A549 (cell line): ENCODE results near the gene GSTP1. TPM values are rescaled to one million over a fixed set of nuclear protein-coding genes. Genes with fewer than 3 reads are reported as not detected.
A peak's percentile ranks its signal among the peaks of the same experiment; 100 is the strongest.
"Not testable (repeated sequence)": the region's sequence is repeated elsewhere in the genome, so short reads cannot be mapped to it uniquely, and the experiment has no call there.

Source experiments
- ATAC-seq, 2 experiments: fragments of 200-7000 bp in 1 of 2; fragments of >200 bp in 1 of 2; cut with Nextera tagmentation in 1 of 2; cut with Tn5 transposase in 1 of 2; 3 replicates each; pipeline versions ENCODE4 v1.8.0 to v1.9.1; 2018 to 2020; ENCODE audit warnings: mild to moderate bottlenecking in 1 of 2, moderate library complexity in 1 of 2
- CTCF ChIA-PET: fragments of 300-600 bp; sonication (Branson Sonifier 250); formaldehyde crosslinking; extraction: SDS; loops from one replicate; lab custom pipeline; 2021; ENCODE audit warnings: antibody characterized with exemption, inconsistent platforms; lab: Yijun Ruan, JAX
- POLR2A ChIA-PET: fragments of 350-600 bp; formaldehyde crosslinking; extraction: SDS; loops from one replicate; lab custom pipeline; 2021; ENCODE audit warnings: antibody characterized with exemption, inconsistent platforms; lab: Yijun Ruan, JAX
- DNase-seq, 2 experiments: peaks; one replicate each; pipeline versions ENCODE4 v3.0.0 to v3.0.0-alpha.2; 2011 to 2016; ENCODE audit warnings: low read depth in 1 of 2, low spot score in 1 of 2
- FAIRE-seq: peaks from 2 replicates; lab custom pipeline; 2011; peaks lifted over from hg19 to GRCh38; lab: Jason Lieb, UNC
- H3K27ac ChIP-seq, 2 experiments: fragments of >200 bp; sonication (Bioruptor Twin); formaldehyde crosslinking; 3 replicates each; pipeline ENCODE4 v1.5.1; 2016 to 2017
- H3K4me1 ChIP-seq: fragments of >200 bp; sonication (Bioruptor Twin); formaldehyde crosslinking; 3 replicates; pipeline ENCODE4 v1.6.1; 2016
- H3K4me2 ChIP-seq: fragments of >200 bp; sonication (Bioruptor Twin); formaldehyde crosslinking; 3 replicates; pipeline ENCODE4 v1.6.1; 2016
- H3K4me3 ChIP-seq: fragments of >200 bp; sonication (Bioruptor Twin); formaldehyde crosslinking; 3 replicates; pipeline ENCODE4 v1.5.1; 2016
- H3K9me3 ChIP-seq: fragments of >200 bp; sonication (Bioruptor Twin); formaldehyde crosslinking; 3 replicates; pipeline ENCODE4 v1.6.1; 2016
- CEBPB ChIP-seq, 2 experiments: fragments of >200 bp in 1 of 2; sonication (Bioruptor Twin) in 1 of 2; formaldehyde crosslinking in 1 of 2; IDR thresholded peaks; 2 replicates each; pipeline ENCODE4 v1.6.1; 2012 to 2016
- CHD4 ChIP-seq: fragments of 200-600 bp; sonication (generic); IDR thresholded peaks from 2 replicates; pipeline ENCODE4 v1.6.1; 2016; ENCODE audit warnings: antibody characterized with exemption, mild to moderate bottlenecking, borderline replicate concordance
- EHF ChIP-seq: fragments of 250-450 bp; sonication (Bioruptor Pico); IDR thresholded peaks from 2 replicates; pipeline ENCODE4 v1.5.0; 2020; ENCODE audit warnings: mild to moderate bottlenecking
- FOSB ChIP-seq: fragments of 250-450 bp; sonication (Bioruptor Pico); IDR thresholded peaks from 2 replicates; pipeline ENCODE4 v1.5.0; 2020; ENCODE audit warnings: mild to moderate bottlenecking, moderate library complexity
- FOXS1 ChIP-seq: fragments of 250-450 bp; sonication (Bioruptor Pico); IDR thresholded peaks from 2 replicates; pipeline ENCODE4 v1.5.0; 2020; ENCODE audit warnings: mild to moderate bottlenecking, moderate library complexity
- GATA3 ChIP-seq: IDR thresholded peaks from 2 replicates; pipeline ENCODE4 v1.6.1; 2012; ENCODE audit warnings: borderline replicate concordance
- HEYL ChIP-seq: fragments of 250-450 bp; sonication (Bioruptor Pico); IDR thresholded peaks from 2 replicates; pipeline ENCODE4 v1.8.0; 2021; ENCODE audit warnings: mild to moderate bottlenecking, moderate library complexity
- HOXA7 ChIP-seq: fragments of 250-450 bp; sonication (Bioruptor Pico); IDR thresholded peaks from 2 replicates; pipeline ENCODE4 v1.5.0; 2020; ENCODE audit warnings: mild to moderate bottlenecking, moderate library complexity
- HOXB13 ChIP-seq: fragments of 250-450 bp; sonication (Bioruptor Pico); IDR thresholded peaks from 2 replicates; pipeline ENCODE4 v1.5.0; 2020; ENCODE audit warnings: low read depth, mild to moderate bottlenecking, moderate library complexity
- HOXB5 ChIP-seq: fragments of 250-450 bp; sonication (Bioruptor Pico); IDR thresholded peaks from 2 replicates; pipeline ENCODE4 v1.5.0; 2020; ENCODE audit warnings: mild to moderate bottlenecking, moderate library complexity
- JUN ChIP-seq, 2 experiments: fragments of >200 bp; sonication (Bioruptor Twin); formaldehyde crosslinking; IDR thresholded peaks; 2 replicates in 1 of 2; 3 replicates in 1 of 2; pipeline ENCODE4 v1.6.1; 2016 to 2017
- JUNB ChIP-seq: fragments of >200 bp; sonication (Bioruptor Twin); formaldehyde crosslinking; IDR thresholded peaks from 2 replicates; pipeline ENCODE4 v1.6.1; 2016
- MAFK ChIP-seq: fragments of 450-650 bp; IDR thresholded peaks from 2 replicates; pipeline ENCODE4 v1.6.1; 2014; ENCODE audit not compliant: partially characterized antibody
- MAZ ChIP-seq: fragments of 150-350 bp; IDR thresholded peaks from 2 replicates; pipeline ENCODE4 v1.6.1; 2014; ENCODE audit warnings: antibody characterized with exemption, low read depth, low read length, borderline replicate concordance
- NFE2L2 ChIP-seq: fragments of 150-350 bp; conservative IDR thresholded peaks from 2 replicates; pipeline ENCODE4 v1.6.1; 2014; ENCODE audit warnings: low read length
- NPAS2 ChIP-seq: fragments of 250-450 bp; sonication (Bioruptor Pico); IDR thresholded peaks from 2 replicates; pipeline ENCODE4 v1.8.0; 2022; ENCODE audit warnings: mild to moderate bottlenecking, moderate library complexity, borderline replicate concordance
- PHF8 ChIP-seq: fragments of 200-600 bp; sonication (generic); IDR thresholded peaks from 2 replicates; pipeline ENCODE4 v1.6.1; 2016; ENCODE audit warnings: low read depth, mild to moderate bottlenecking, antibody characterized with exemption, moderate library complexity, borderline replicate concordance
- RAD21 ChIP-seq, 2 experiments: fragments of >200 bp in 1 of 2; sonication (Bioruptor Twin) in 1 of 2; formaldehyde crosslinking in 1 of 2; IDR thresholded peaks in 1 of 2; conservative IDR thresholded peaks in 1 of 2; 2 replicates in 1 of 2; 3 replicates in 1 of 2; pipeline ENCODE4 v1.6.1; 2012 to 2018; ENCODE audit warnings: inconsistent platforms in 1 of 2
- RARB ChIP-seq: fragments of 250-450 bp; sonication (Bioruptor Pico); IDR thresholded peaks from 2 replicates; pipeline ENCODE4 v1.8.0; 2021; ENCODE audit warnings: mild to moderate bottlenecking, moderate library complexity
- RFX5 ChIP-seq: fragments of 450-650 bp; IDR thresholded peaks from 2 replicates; pipeline ENCODE4 v1.7.1; 2014; ENCODE audit warnings: antibody characterized with exemption, mild to moderate bottlenecking, moderate library complexity
- TP53 ChIP-seq: fragments of 250-450 bp; sonication (Bioruptor Pico); IDR thresholded peaks from 2 replicates; pipeline ENCODE4 v1.5.0; 2021; ENCODE audit warnings: mild to moderate bottlenecking, moderate library complexity
- ZNF302 ChIP-seq: fragments of 250-450 bp; sonication (Bioruptor Pico); IDR thresholded peaks from 2 replicates; pipeline ENCODE4 v1.9.0; 2021; ENCODE audit warnings: inconsistent platforms, mild to moderate bottlenecking, moderate library complexity
- ZSCAN20 ChIP-seq: fragments of 250-450 bp; sonication (Bioruptor Pico); IDR thresholded peaks from 2 replicates; pipeline ENCODE4 v1.8.0; 2022; ENCODE audit warnings: mild to moderate bottlenecking, moderate library complexity
- WGBS: methylation state at CpG from one replicate; pipeline ENCODE4 v1.1.6; 2017; ENCODE audit errors: missing lambda C conversion rate; 5-methylcytosine and 5-hydroxymethylcytosine counted together
- polyA plus RNA-seq, 4 experiments: library from polyadenylated mRNA; depleted of rRNA in 3 of 4; stranded (reverse); fragments of >200 nt; fragmentation: RNase III in 1 of 4; extraction: RNeasy Plus Mini Kit Qiagen cat#74134 plus additional on column Dnase treatment in 1 of 4; gene quantifications; 2 replicates in 3 of 4; 3 replicates in 1 of 4; pipeline ENCODE4 v1.2.3, GENCODE V29; 2011 to 2017
- TF ChIP-seq, protein P1 (sequence below): fragments of >200 bp; sonication (Bioruptor Twin); formaldehyde crosslinking; IDR thresholded peaks from 3 replicates; pipeline ENCODE4 v1.5.1; 2016
- TF ChIP-seq, protein P2 (sequence below): fragments of 250-450 bp; sonication (Bioruptor Pico); IDR thresholded peaks from 2 replicates; pipeline ENCODE4 v1.5.0; 2020; ENCODE audit warnings: low read depth, mild to moderate bottlenecking, moderate library complexity
- TF ChIP-seq, protein P3 (sequence below): IDR thresholded peaks from 2 replicates; pipeline ENCODE4 v1.6.1; 2012
- TF ChIP-seq, protein P4 (sequence below): fragments of 450-650 bp; IDR thresholded peaks from 2 replicates; pipeline ENCODE4 v1.6.1; 2014; ENCODE audit warnings: antibody characterized with exemption
- TF ChIP-seq, protein P5 (sequence below): fragments of 250-450 bp; sonication (Bioruptor Pico); IDR thresholded peaks from 2 replicates; pipeline ENCODE4 v1.5.0; 2021; ENCODE audit warnings: mild to moderate bottlenecking, moderate library complexity, borderline replicate concordance
- TF ChIP-seq, protein P6 (sequence below): fragments of >200 bp; sonication (Bioruptor Twin); formaldehyde crosslinking; IDR thresholded peaks from 3 replicates; pipeline ENCODE4 v1.6.1; 2016

GSTP1 gene
- polyA plus RNA-seq, 2 of the 4 experiments (the other 2 are of a cell fraction) = 991 to 1,034 TPM

DNA sequence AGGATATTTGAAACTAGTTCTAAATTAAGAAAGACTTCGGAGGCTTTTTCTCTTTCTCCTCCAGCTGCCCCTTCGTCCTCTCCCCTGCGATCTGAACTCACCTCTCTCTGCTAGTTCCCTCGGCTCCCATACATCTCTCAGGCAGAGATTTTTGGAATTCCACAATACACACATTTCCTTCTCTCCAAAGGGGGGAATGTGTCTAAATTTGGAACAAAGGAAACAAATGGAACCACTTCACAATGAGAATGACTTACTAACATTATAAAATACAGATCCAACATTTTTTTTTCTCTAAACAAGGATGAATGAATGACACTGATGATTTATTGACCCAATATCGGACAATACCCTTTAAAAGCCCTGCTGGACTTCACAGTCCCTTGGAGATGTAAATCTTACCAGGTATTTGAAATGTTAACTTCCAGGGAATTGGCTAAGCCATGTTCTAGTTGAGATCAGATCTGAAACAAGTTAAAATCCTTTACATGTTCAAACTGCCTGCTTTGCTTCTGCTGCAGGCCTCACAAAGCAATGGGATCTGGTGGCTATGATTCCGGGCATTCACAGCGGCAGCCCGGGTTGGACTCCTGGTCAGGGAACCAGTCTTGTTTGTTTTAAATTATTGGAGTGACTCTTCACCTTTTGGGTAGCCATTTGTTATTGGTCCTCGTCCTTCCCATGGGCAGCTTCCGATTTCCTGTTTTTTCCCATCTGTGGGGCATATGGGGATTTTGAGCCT is 20.5 kb upstream of the GSTP1 start:
- POLR2A ChIA-PET = interaction anchor here (0.6 to 1.8 kb wide), 2 partner anchors 21 kb away, joined by 3 to 6 read pairs; partner anchors contain the start of gene GSTP1
- H3K9me3 ChIP-seq = no peaks in the 10 kb centered on the region
- no peak overlapping the region for H3K4me3 ChIP-seq
- ATAC-seq = peak; percentile 19 to 56; a peak in 3 of 6 replicates
- TF ChIP-seq RAD21 (conservative IDR thresholded peaks at IDR 0.05 in 1 of 2, IDR thresholded peaks at IDR 0.05 in 1 of 2) = no peak
- TF ChIP-seq, protein P1, sequence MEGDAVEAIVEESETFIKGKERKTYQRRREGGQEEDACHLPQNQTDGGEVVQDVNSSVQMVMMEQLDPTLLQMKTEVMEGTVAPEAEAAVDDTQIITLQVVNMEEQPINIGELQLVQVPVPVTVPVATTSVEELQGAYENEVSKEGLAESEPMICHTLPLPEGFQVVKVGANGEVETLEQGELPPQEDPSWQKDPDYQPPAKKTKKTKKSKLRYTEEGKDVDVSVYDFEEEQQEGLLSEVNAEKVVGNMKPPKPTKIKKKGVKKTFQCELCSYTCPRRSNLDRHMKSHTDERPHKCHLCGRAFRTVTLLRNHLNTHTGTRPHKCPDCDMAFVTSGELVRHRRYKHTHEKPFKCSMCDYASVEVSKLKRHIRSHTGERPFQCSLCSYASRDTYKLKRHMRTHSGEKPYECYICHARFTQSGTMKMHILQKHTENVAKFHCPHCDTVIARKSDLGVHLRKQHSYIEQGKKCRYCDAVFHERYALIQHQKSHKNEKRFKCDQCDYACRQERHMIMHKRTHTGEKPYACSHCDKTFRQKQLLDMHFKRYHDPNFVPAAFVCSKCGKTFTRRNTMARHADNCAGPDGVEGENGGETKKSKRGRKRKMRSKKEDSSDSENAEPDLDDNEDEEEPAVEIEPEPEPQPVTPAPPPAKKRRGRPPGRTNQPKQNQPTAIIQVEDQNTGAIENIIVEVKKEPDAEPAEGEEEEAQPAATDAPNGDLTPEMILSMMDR = no peak
- no peak for TF ChIP-seq PHF8
- TF ChIP-seq CHD4 = no peak
- no peak; the same call in 1 of the 2 replicates for TF ChIP-seq NFE2L2
- no peak for TF ChIP-seq RFX5
- no peak for TF ChIP-seq JUNB
- TF ChIP-seq HOXB5 (CRISPR knock-in tag) = no peak
- TF ChIP-seq CEBPB (IDR thresholded peaks at IDR 0.05) = no peak
- TF ChIP-seq MAZ = no peak
- peak overlapping the region; percentile 77 to 90 for H3K27ac ChIP-seq
- WGBS = 50% methylated on average over 10 of the region's 10 CpGs
- CTCF ChIA-PET = interaction anchor here (0.7 to 3.8 kb wide), 4 partner anchors 9 to 51 kb away, joined by 3 to 14 read pairs (median 6); partner anchors contain the start of gene GSTP1
- peak overlapping the region; percentile 65 for H3K4me2 ChIP-seq
- no peak for FAIRE-seq
- H3K4me1 ChIP-seq = peaks cover 36% of the 10 kb centered on the region
- no peak for DNase-seq

DNA sequence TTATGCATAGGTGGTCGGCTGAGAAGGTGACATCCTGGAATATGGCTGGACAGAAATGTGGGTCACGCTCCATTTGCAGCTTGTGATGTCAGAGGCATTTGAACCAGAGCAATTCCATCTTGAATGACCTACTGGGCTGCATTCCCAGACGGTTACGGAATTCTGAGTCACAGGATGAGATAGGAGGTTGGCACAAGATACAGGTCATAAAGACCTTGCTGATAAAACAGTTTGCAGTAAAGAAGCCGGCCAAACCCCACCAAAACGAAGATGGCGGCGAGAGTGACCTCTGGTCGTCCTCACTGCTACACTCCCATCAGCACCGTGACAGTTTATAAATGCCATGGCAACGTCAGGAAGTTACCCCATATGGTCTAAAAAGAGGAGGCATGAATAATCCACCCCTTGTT is 19.9 kb upstream of the GSTP1 start:
- ChIA-PET CTCF (interaction anchor here (0.6 to 3.8 kb wide), 5 partner anchors 9 to 219 kb away, joined by 3 to 14 read pairs (median 5); partner anchors contain the start of gene GSTP1), POLR2A (interaction anchor here (1.8 kb wide), 1 partner anchor 20 kb away, joined by 6 read pairs; the partner anchor contains the start of gene GSTP1)
- peak overlapping the region; percentile 77 to 90 for H3K27ac ChIP-seq
- DNase-seq = peak in 1 of 2 experiments; percentile 94
- WGBS = 11% methylated on average over 11 of the region's 11 CpGs
- not testable (repeated sequence) for H3K9me3 ChIP-seq, H3K4me3 ChIP-seq, FAIRE-seq
- peak; percentile 80 to 82 for ATAC-seq
- H3K4me2 ChIP-seq = peak overlapping the region; percentile 65
- peaks cover 31% of the 10 kb centered on the region for H3K4me1 ChIP-seq
- TF ChIP-seq ZNF302 (CRISPR knock-in tag) (peak; percentile 97), HOXB13 (CRISPR knock-in tag) (peak; percentile 100), MAFK (peak; percentile 1), GATA3 (peak; percentile 69; the same call in 1 of the 2 replicates), FOSB (CRISPR knock-in tag) (peak; percentile 97), TP53 (CRISPR knock-in tag) (peak; percentile 99), RARB (CRISPR knock-in tag) (peak; percentile 94), JUNB (peak; percentile 65; the same call in 1 of the 2 replicates), FOXS1 (CRISPR knock-in tag) (peak; percentile 99), HOXA7 (peak; percentile 98), NPAS2 (peak; percentile 88; the same call in 1 of the 2 replicates), ZSCAN20 (CRISPR knock-in tag) (peak; percentile 98), HEYL (CRISPR knock-in tag) (peak; percentile 99), EHF (CRISPR knock-in tag) (peak; percentile 99), NFE2L2 (0 out of 2 replicates have a peak, but pooled peaks have one; percentile 1), JUN (IDR thresholded peaks at IDR 0.05) (peak in 1 of 2 experiments; percentile 62; a peak in 2 of 5 replicates)
- TF ChIP-seq, protein P2, sequence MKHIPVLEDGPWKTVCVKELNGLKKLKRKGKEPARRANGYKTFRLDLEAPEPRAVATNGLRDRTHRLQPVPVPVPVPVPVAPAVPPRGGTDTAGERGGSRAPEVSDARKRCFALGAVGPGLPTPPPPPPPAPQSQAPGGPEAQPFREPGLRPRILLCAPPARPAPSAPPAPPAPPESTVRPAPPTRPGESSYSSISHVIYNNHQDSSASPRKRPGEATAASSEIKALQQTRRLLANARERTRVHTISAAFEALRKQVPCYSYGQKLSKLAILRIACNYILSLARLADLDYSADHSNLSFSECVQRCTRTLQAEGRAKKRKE (CRISPR knock-in tag) = peak; percentile 100
- TF ChIP-seq, protein P3, sequence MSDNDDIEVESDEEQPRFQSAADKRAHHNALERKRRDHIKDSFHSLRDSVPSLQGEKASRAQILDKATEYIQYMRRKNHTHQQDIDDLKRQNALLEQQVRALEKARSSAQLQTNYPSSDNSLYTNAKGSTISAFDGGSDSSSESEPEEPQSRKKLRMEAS = peak; percentile 48; the same call in 1 of the 2 replicates
- TF ChIP-seq, protein P4, sequence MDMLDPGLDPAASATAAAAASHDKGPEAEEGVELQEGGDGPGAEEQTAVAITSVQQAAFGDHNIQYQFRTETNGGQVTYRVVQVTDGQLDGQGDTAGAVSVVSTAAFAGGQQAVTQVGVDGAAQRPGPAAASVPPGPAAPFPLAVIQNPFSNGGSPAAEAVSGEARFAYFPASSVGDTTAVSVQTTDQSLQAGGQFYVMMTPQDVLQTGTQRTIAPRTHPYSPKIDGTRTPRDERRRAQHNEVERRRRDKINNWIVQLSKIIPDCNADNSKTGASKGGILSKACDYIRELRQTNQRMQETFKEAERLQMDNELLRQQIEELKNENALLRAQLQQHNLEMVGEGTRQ = 0 out of 2 replicates have a peak, but pooled peaks have one; percentile 21
- TF ChIP-seq, protein P5, sequence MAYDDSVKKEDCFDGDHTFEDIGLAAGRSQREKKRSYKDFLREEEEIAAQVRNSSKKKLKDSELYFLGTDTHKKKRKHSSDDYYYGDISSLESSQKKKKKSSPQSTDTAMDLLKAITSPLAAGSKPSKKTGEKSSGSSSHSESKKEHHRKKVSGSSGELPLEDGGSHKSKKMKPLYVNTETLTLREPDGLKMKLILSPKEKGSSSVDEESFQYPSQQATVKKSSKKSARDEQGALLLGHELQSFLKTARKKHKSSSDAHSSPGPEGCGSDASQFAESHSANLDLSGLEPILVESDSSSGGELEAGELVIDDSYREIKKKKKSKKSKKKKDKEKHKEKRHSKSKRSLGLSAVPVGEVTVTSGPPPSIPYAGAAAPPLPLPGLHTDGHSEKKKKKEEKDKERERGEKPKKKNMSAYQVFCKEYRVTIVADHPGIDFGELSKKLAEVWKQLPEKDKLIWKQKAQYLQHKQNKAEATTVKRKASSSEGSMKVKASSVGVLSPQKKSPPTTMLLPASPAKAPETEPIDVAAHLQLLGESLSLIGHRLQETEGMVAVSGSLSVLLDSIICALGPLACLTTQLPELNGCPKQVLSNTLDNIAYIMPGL (CRISPR knock-in tag) = peak; percentile 98
- TF ChIP-seq, protein P6, sequence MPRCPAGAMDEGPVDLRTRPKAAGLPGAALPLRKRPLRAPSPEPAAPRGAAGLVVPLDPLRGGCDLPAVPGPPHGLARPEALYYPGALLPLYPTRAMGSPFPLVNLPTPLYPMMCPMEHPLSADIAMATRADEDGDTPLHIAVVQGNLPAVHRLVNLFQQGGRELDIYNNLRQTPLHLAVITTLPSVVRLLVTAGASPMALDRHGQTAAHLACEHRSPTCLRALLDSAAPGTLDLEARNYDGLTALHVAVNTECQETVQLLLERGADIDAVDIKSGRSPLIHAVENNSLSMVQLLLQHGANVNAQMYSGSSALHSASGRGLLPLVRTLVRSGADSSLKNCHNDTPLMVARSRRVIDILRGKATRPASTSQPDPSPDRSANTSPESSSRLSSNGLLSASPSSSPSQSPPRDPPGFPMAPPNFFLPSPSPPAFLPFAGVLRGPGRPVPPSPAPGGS = 0 out of 3 replicates have a peak, but pooled peaks have one; percentile 27
